Fibroblast of skin of scalp (primary cell): ENCODE results near the gene HS3ST5.
A peak's percentile ranks its signal among the peaks of the same experiment; 100 is the strongest.
"Not testable (repeated sequence)": the region's sequence is repeated elsewhere in the genome, so short reads cannot be mapped to it uniquely, and the experiment has no call there.

Experiments
- DNase-seq: peaks from one replicate; pipeline ENCODE4 v3.0.0-alpha.2; 2013

The HS3ST5 gene

GRCh38 chr6:114042267-114043016, 300.4 kb downstream of the HS3ST5 start:
- no peak for DNase-seq

GRCh38 chr6:114040871-114041270, 302.0 kb downstream of the HS3ST5 start:
- DNase-seq = no peak

- no peak for DNase-seq
These were observed 303.0 kb downstream of the HS3ST5 start for GRCh38 chr6:114039841-114040240.

- peak; percentile 19 for DNase-seq
These were observed 309.2 kb downstream of the HS3ST5 start for GRCh38 chr6:114033606-114034005.

- DNase-seq = no peak
These were observed 310.1 kb downstream of the HS3ST5 start for GRCh38 chr6:114032721-114033120.

- no peak for DNase-seq
These were observed 312.1 kb downstream of the HS3ST5 start for GRCh38 chr6:114030767-114031166.

- no peak for DNase-seq
These were observed 318.1 kb downstream of the HS3ST5 start for GRCh38 chr6:114024746-114025145.

GRCh38 chr6:114020196-114020595, 322.6 kb downstream of the HS3ST5 start:
- no peak for DNase-seq

GRCh38 chr6:114017146-114017545, 325.7 kb downstream of the HS3ST5 start:
- DNase-seq = peak; percentile 42

GRCh38 chr6:114014106-114014505, 328.7 kb downstream of the HS3ST5 start:
- not testable (repeated sequence) for DNase-seq

- not testable (repeated sequence) for DNase-seq
These were observed 331.3 kb downstream of the HS3ST5 start for GRCh38 chr6:114011486-114011885.

- no peak for DNase-seq
These were observed 332.3 kb downstream of the HS3ST5 start for GRCh38 chr6:114010540-114010939.

- DNase-seq = no peak
These were observed 333.6 kb downstream of the HS3ST5 start for GRCh38 chr6:114009192-114009591.

- DNase-seq = no peak
These were observed 334.5 kb downstream of the HS3ST5 start for GRCh38 chr6:114008331-114008730.

GRCh38 chr6:114007516-114007915, 335.3 kb downstream of the HS3ST5 start:
- DNase-seq = no peak
